DOHH2 (cell line): ENCODE measurements around the gene NCOR2.

ENCODE experiments used
- H3F3A ChIP-seq: fragments of 200-600 bp; sonication (generic), shearing (Covaris generic); 2 replicates; pipeline ENCODE4 v1.6.0; 2016; ENCODE audit warnings: antibody characterized with exemption, mild to moderate bottlenecking; ENCODE audit not compliant: control insufficient read depth, insufficient read depth
- H3K27ac ChIP-seq: fragments of 200-600 bp; sonication (generic); 2 replicates; pipeline ENCODE4 v1.5.1; 2014; ENCODE audit warnings: low read depth, mild to moderate bottlenecking, low read length, moderate library complexity
- H3K27me3 ChIP-seq: fragments of 200-600 bp; sonication (generic); 2 replicates; pipeline ENCODE4 v1.6.1; 2014; ENCODE audit warnings: mild to moderate bottlenecking, low read length, mixed read lengths; ENCODE audit not compliant: control insufficient read depth
- H3K36me3 ChIP-seq: fragments of 200-600 bp; sonication (generic); 2 replicates; pipeline ENCODE4 v1.6.1; 2014; ENCODE audit warnings: mild to moderate bottlenecking, low read length, moderate library complexity, mixed read lengths; ENCODE audit not compliant: control insufficient read depth
- H3K4me1 ChIP-seq: fragments of 200-600 bp; sonication (generic); 2 replicates; pipeline ENCODE4 v1.6.1; 2014; ENCODE audit warnings: mild to moderate bottlenecking, low read length, mixed read lengths; ENCODE audit not compliant: control insufficient read depth
- H3K4me2 ChIP-seq: fragments of 200-600 bp; sonication (generic); 2 replicates; pipeline ENCODE4 v1.6.0; 2014; ENCODE audit warnings: mild to moderate bottlenecking, low read length, moderate library complexity
- H3K4me3 ChIP-seq: fragments of 200-600 bp; sonication (generic); 2 replicates; pipeline ENCODE4 v1.5.1; 2014; ENCODE audit warnings: mild to moderate bottlenecking, low read length, mixed read lengths
- H3K79me2 ChIP-seq: fragments of 200-600 bp; sonication (generic); 2 replicates; pipeline ENCODE4 v1.6.1; 2014; ENCODE audit warnings: mild to moderate bottlenecking, low read length, mixed read lengths; ENCODE audit not compliant: control insufficient read depth
- H3K9me2 ChIP-seq: fragments of 200-600 bp; sonication (generic); replicated peaks from 2 replicates; pipeline ENCODE4 v1.6.1; 2014; ENCODE audit warnings: mild to moderate bottlenecking, low read length, mixed read lengths; ENCODE audit not compliant: control insufficient read depth
- H3K9me3 ChIP-seq: fragments of 200-600 bp; sonication (generic); 2 replicates; pipeline ENCODE4 v1.6.1; 2014; ENCODE audit warnings: antibody characterized with exemption, low read length, mixed read lengths; ENCODE audit not compliant: control insufficient read depth, insufficient read depth
- H4K20me1 ChIP-seq: fragments of 200-600 bp; sonication (generic); 2 replicates; pipeline ENCODE4 v1.6.0; 2014; ENCODE audit warnings: low read depth, mild to moderate bottlenecking, antibody characterized with exemption, low read length, moderate library complexity; ENCODE audit not compliant: control insufficient read depth, insufficient read depth
- CTCF ChIP-seq: fragments of 200-600 bp; sonication (generic); IDR thresholded peaks from one replicate; pipeline ENCODE4 v1.5.1; 2014; ENCODE audit warnings: antibody characterized with exemption, mild to moderate bottlenecking, low read depth, low read length; ENCODE audit not compliant: poor library complexity, severe bottlenecking
- EZH2phosphoT487 ChIP-seq: fragments of 200-600 bp; sonication (generic); IDR thresholded peaks from 2 replicates; pipeline ENCODE4 v1.6.1; 2017; ENCODE audit warnings: borderline replicate concordance, mild to moderate bottlenecking, antibody characterized with exemption, low read length, moderate library complexity, mixed read lengths

Gene NCOR2

GRCh38 chr12:124592050-124592449 lies 24.6 kb upstream of the NCOR2 start:
- no peaks in the 10 kb centered on the region for H3K36me3 ChIP-seq
- no peaks in the 10 kb centered on the region for H3K9me2 ChIP-seq
- H4K20me1 ChIP-seq = no peaks in the 10 kb centered on the region
- H3K4me3 ChIP-seq = no peak overlapping the region
- H3K9me3 ChIP-seq = no peaks in the 10 kb centered on the region
- H3K4me1 ChIP-seq = no peaks in the 10 kb centered on the region
- H3K27ac ChIP-seq = no peak overlapping the region
- no peaks in the 10 kb centered on the region for H3K79me2 ChIP-seq
- H3K4me2 ChIP-seq = no peak overlapping the region
- H3K27me3 ChIP-seq = peaks cover 63% of the 10 kb centered on the region
- H3F3A ChIP-seq = no peaks in the 10 kb centered on the region
- TF ChIP-seq CTCF (no peak), EZH2phosphoT487 (no peak)

- peaks cover 59% of the 10 kb centered on the region for H3K27me3 ChIP-seq
- H3F3A ChIP-seq = no peaks in the 10 kb centered on the region
- H3K79me2 ChIP-seq = no peaks in the 10 kb centered on the region
- H3K36me3 ChIP-seq = no peaks in the 10 kb centered on the region
- TF ChIP-seq EZH2phosphoT487 = no peak
- TF ChIP-seq CTCF = no peak
- H3K4me1 ChIP-seq = no peaks in the 10 kb centered on the region
- H3K27ac ChIP-seq = no peak overlapping the region
- no peaks in the 10 kb centered on the region for H3K9me3 ChIP-seq
- no peak overlapping the region for H3K4me2 ChIP-seq
- no peaks in the 10 kb centered on the region for H3K9me2 ChIP-seq
- H3K4me3 ChIP-seq = no peak overlapping the region
- H4K20me1 ChIP-seq = no peaks in the 10 kb centered on the region
Measured at GRCh38 chr12:124590447-124590846, 23.0 kb upstream of the NCOR2 start.

GRCh38 chr12:124588751-124589267 lies 21.4 kb upstream of the NCOR2 start:
- H3K79me2 ChIP-seq = no peaks in the 10 kb centered on the region
- no peaks in the 10 kb centered on the region for H3F3A ChIP-seq
- H3K4me2 ChIP-seq = no peak overlapping the region
- H4K20me1 ChIP-seq = no peaks in the 10 kb centered on the region
- TF ChIP-seq CTCF (no peak), EZH2phosphoT487 (no peak)
- H3K27ac ChIP-seq = no peak overlapping the region
- H3K4me3 ChIP-seq = no peak overlapping the region
- no peaks in the 10 kb centered on the region for H3K9me3 ChIP-seq
- H3K4me1 ChIP-seq = no peaks in the 10 kb centered on the region
- H3K9me2 ChIP-seq = no peaks in the 10 kb centered on the region
- peaks cover 50% of the 10 kb centered on the region for H3K27me3 ChIP-seq
- H3K36me3 ChIP-seq = no peaks in the 10 kb centered on the region
